ENCODE data around the gene UBR1.
"Not testable (repeated sequence)": the region's sequence is repeated elsewhere in the genome, so short reads cannot be mapped to it uniquely, and the experiment has no call there.

UBR1 gene

DNA sequence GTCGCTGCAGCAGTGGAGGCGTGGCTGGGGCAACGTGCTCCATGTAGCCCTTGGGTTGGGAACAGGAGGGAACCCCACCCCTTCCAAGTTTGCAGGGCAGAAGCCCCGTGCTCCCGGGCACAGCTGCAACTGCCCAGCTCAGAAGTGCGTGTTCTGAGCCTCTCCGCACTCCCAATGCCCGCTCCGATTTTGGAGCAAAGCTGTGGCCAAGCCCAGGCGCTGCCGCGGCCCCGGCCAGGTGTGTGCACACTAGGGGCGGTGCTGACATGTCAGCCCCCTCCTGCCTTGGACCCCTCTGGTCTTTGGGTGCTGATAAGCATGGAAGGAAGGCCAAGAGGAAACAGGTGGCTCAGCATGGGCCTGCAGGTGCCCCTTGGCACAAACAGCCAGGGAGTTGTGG, 97.7 kb downstream of the UBR1 start:
- Mint-ChIP-seq H3K4me1 (ENCODE audit: low read depth in 2 of 2) (no peaks in the 10 kb centered on the region), H3K9me3 (no peaks in the 10 kb centered on the region), H3K4me3 (no peak overlapping the region), H3K27me3 (no peaks in the 10 kb centered on the region), H3K36me3 (ENCODE audit: insufficient read depth) (peaks cover 30% of the 10 kb centered on the region), H3K27ac (no peak overlapping the region)
- DNase-seq (no peak), ATAC-seq (replicated peaks) (no peak)

DNA sequence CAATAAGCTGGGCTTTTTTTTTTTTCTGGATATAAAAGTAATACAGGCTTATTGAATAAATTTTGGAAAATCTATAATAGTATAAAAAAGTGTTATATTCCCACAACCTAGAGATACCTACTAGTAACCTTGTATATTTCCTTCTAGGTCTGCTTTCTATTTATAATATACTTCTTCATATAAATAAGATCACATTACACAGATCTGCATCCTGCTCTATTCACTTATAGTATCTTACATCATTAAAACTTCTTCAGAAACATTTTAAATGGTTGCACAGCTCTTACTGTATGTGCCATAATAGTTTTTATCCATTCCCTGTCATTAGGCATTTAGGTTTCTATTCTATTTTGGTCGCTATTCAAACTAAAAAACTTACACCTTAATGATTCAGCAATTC, 98.3 kb downstream of the UBR1 start:
- no peaks in the 10 kb centered on the region for H3K27me3 Mint-ChIP-seq
- H3K4me3 Mint-ChIP-seq = no peak overlapping the region
- H3K27ac Mint-ChIP-seq = no peak overlapping the region
- H3K9me3 Mint-ChIP-seq = no peaks in the 10 kb centered on the region
- H3K4me1 Mint-ChIP-seq (ENCODE audit: low read depth in 2 of 2) = no peaks in the 10 kb centered on the region
- H3K36me3 Mint-ChIP-seq (ENCODE audit: insufficient read depth) = peaks cover 28% of the 10 kb centered on the region
- DNase-seq (no peak), ATAC-seq (replicated peaks) (no peak)

DNA sequence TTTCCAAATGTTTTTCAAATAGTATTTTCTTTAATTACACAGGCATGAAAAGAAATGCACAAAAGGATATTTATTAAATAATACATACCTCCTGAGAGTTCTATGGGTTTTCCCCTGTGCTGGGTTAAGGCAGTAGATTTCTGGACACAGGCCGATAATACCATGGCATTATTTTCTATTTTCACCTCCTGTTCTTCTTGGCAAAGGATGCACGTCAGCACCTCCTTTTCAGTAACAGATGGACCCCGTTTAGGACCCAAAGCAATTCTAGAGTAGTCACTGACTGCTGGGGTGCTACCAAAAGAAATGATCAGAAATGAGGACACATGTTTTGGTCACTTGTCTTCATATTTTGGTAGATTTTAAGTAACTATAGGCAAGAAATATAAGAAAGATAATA, 98.8 kb downstream of the UBR1 start:
- no peaks in the 10 kb centered on the region for H3K27me3 Mint-ChIP-seq
- ATAC-seq (replicated peaks) = no peak
- H3K4me1 Mint-ChIP-seq (ENCODE audit: low read depth in 2 of 2) = no peaks in the 10 kb centered on the region
- H3K4me3 Mint-ChIP-seq = no peak overlapping the region
- no peaks in the 10 kb centered on the region for H3K9me3 Mint-ChIP-seq
- peaks cover 34% of the 10 kb centered on the region for H3K36me3 Mint-ChIP-seq (ENCODE audit: insufficient read depth)
- no peak for DNase-seq
- no peak overlapping the region for H3K27ac Mint-ChIP-seq

DNA sequence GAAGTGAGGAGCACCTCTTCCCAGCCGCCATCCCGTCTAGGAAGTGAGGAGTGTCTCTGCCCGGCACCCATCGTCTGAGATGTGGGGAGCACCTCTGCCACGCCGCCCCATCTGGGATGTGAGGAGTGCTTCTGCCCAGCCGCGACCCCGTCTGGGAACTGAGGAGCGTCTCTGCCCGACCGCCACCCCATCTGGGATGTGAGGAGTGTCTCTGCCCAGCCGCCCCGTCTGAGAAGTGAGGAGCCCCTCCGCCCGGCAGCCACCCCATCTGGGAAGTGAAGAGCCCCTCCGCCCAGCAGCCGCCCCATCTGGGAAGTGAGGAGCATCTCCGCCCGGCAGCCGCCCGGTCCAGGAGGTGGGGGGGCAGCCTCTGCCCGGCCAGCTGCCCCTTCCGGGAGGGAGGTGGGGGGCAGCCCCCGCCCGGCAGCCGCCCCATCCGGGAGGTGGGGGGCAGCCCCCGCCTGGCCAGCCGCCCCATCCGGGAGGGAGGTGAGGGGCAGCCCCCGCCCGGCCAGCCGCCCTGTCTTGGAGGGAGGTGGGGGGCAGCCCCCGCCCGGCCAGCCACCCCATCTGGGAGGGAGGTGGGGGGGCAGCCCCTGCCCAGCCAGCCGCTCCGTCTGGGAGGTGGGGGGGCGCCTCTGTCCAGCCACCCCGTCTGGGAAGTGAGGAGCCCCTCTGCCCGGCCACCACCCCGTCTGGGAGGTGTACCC, 100.8 kb downstream of the UBR1 start:
- not testable (repeated sequence) for H3K27ac Mint-ChIP-seq; H3K9me3 Mint-ChIP-seq; DNase-seq; H3K4me1 Mint-ChIP-seq (ENCODE audit: low read depth in 2 of 2); ATAC-seq (replicated peaks); H3K4me3 Mint-ChIP-seq; H3K27me3 Mint-ChIP-seq
- peaks cover 20% of the 10 kb centered on the region for H3K36me3 Mint-ChIP-seq (ENCODE audit: insufficient read depth)

DNA sequence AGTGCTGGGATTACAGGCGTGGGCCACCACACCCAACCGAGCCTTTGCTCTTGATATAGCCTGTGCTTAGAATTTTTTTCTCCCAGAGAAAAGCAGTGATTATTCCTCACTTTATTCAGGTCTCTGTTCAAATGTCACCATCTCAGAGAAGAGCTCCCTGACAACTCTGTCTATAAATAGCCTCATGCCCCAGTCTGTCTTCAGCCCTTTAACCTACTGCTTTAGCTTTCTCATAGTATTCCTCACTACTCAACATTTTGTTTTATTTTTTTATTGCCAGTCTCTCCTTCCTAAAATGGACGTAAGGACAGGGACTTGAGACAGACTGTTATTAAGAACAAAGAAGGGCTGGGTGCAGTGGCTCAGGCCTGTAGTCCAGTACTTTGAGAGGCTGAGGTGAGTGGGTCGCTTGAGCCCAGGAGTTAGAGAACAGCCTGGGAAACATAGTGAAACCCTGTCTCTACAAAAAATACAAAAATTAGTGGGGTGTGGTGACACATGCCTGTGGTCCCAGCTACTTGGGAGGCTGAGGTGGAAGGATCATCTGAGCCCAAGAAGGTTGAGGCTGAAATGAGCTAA, 106.5 kb downstream of the UBR1 start:
- H3K36me3 Mint-ChIP-seq (ENCODE audit: insufficient read depth) = peaks cover 38% of the 10 kb centered on the region
- no peaks in the 10 kb centered on the region for H3K4me1 Mint-ChIP-seq (ENCODE audit: low read depth in 2 of 2)
- no peak overlapping the region for H3K4me3 Mint-ChIP-seq
- no peaks in the 10 kb centered on the region for H3K27me3 Mint-ChIP-seq
- ATAC-seq (replicated peaks) = no peak
- no peaks in the 10 kb centered on the region for H3K9me3 Mint-ChIP-seq
- H3K27ac Mint-ChIP-seq = peak overlapping the region; percentile 35 to 66
- no peak for DNase-seq

DNA sequence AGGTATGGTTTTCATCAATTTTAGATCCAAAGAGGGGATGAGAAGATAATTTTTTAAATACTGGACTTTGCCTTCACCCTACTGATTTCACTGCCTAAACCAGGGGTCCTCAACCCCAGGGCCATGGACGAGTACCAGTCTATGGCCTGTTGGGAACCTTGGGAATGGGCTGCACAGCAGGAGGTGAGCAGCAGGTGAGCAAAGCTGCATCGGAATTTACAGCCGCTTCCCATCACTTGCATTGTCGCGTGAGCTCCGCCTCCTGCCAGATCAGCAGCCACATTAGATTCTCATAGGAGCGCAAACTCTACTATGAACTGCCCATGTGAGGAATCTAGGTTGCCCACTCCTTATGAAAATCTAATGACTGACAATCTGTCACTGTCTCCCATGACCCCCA, 109.0 kb downstream of the UBR1 start:
- H3K4me1 Mint-ChIP-seq (ENCODE audit: low read depth in 2 of 2) = no peaks in the 10 kb centered on the region
- H3K27me3 Mint-ChIP-seq = no peaks in the 10 kb centered on the region
- no peaks in the 10 kb centered on the region for H3K9me3 Mint-ChIP-seq
- peaks cover 24% of the 10 kb centered on the region for H3K36me3 Mint-ChIP-seq (ENCODE audit: insufficient read depth)
- no peak for ATAC-seq (replicated peaks)
- DNase-seq = no peak
- H3K4me3 Mint-ChIP-seq = no peak overlapping the region
- no peak overlapping the region for H3K27ac Mint-ChIP-seq

DNA sequence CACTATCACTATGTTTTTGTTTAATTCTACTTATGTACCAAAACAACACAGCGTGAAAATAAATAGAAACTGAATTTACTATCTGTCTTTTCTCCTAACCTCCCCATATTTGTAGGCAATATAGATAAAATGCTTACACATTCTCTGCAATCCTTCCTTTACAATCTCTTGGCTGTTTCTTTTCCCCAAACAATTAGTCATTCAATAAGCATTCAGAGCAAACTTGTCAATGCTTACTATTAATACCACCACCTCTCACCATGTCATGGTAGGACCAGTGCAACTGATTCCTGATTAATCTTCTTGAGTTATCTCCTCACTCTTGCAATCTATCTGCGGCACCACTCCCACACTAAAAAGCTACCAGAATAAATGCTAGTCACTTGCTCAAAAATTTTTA, 111.3 kb downstream of the UBR1 start:
- ATAC-seq (replicated peaks) = no peak
- Mint-ChIP-seq H3K27me3 (no peaks in the 10 kb centered on the region), H3K4me3 (no peak overlapping the region), H3K27ac (no peak overlapping the region), H3K36me3 (ENCODE audit: insufficient read depth) (peaks cover 29% of the 10 kb centered on the region), H3K4me1 (ENCODE audit: low read depth in 2 of 2) (no peaks in the 10 kb centered on the region), H3K9me3 (no peaks in the 10 kb centered on the region)
- DNase-seq = no peak

DNA sequence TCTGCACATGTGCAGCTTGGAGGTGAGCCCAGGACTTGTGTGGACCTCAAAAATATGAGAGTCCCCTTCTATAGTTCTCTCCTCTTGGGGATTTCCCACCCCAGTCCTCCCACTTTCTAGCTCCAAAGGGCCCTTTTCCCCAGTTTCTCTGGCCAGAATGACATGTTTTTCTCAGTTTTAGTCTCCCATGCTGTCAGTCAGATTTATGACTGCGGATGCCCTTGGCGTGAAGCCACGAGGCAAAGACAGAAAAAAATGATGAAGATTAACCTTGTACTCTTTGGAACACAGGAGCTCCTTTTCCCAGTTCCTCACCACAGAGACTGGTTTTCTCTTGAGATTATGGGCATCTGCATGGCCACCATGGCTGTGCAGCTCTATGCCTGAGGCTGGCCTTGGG, 113.2 kb downstream of the UBR1 start:
- no peak for DNase-seq
- no peak for ATAC-seq (replicated peaks)
- H3K4me3 Mint-ChIP-seq = no peak overlapping the region
- no peaks in the 10 kb centered on the region for H3K27me3 Mint-ChIP-seq
- no peaks in the 10 kb centered on the region for H3K4me1 Mint-ChIP-seq (ENCODE audit: low read depth in 2 of 2)
- peak overlapping the region in 1 of 2 donors; percentile 38 for H3K27ac Mint-ChIP-seq
- H3K9me3 Mint-ChIP-seq = no peaks in the 10 kb centered on the region
- peaks cover 28% of the 10 kb centered on the region for H3K36me3 Mint-ChIP-seq (ENCODE audit: insufficient read depth)

DNA sequence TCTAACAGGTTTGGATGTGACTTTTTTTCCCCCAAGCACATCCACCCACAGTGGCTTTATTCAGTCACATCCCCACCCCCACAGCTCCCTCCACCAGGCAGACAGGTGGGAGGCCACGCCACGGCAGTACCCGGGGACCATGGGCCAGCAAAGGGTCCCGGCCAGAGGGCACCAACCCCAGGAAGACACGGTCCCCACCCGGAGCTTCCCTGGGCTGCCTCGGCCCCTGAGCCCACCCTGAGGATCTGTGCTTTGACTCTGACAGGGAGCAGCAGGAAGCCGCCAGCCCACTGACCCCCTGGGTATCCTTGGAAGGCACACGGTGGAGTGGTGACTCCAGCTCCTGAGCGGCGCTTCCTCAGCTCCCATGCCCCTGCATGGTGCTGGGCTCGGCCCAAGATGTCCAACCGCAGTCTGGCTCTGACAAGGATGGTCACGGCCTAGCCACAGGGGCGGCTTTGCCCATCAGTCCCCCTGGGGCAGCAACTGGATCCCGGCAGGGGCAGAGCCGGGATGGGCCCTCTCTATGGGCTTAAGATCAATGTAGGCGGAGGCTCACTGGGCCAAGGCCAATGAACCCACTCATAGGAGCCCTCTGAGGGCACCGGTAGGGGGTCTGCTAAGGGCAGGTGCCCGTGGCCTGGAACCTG, 119.0 kb downstream of the UBR1 start:
- Mint-ChIP-seq H3K4me1 (ENCODE audit: low read depth in 2 of 2) (no peaks in the 10 kb centered on the region), H3K9me3 (no peaks in the 10 kb centered on the region), H3K27me3 (no peaks in the 10 kb centered on the region), H3K27ac (no peak overlapping the region), H3K36me3 (ENCODE audit: insufficient read depth) (peaks cover 42% of the 10 kb centered on the region), H3K4me3 (no peak overlapping the region)
- no peak for ATAC-seq (replicated peaks)
- DNase-seq = no peak

DNA sequence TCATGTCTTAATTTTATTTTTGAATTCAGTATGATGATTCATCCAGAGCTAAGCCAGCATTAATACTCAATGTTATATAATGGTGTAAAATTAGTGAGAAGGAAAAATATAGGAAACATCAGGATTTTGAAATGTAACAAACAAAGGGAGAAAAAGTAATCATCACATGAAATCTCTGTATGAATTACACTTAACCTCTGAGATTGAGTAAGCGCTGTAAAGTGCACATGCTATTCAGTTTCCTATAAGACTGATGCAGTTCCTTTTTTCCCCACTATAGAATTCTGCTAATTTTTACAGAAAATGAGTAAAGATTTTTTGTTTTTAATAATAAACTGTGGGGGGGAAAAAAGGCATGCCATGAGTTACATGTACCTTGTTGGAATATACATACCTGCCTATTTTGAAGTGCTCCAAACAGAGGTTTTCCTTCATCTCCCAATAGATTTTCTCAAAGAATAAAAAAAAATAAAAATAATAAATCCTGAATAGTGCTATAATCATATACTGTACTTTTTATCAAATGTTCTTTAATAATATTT, 121.3 kb downstream of the UBR1 start:
- DNase-seq (no peak), ATAC-seq (replicated peaks) (no peak)
- no peaks in the 10 kb centered on the region for H3K27me3 Mint-ChIP-seq
- H3K4me3 Mint-ChIP-seq = no peak overlapping the region
- H3K9me3 Mint-ChIP-seq = no peaks in the 10 kb centered on the region
- no peak overlapping the region for H3K27ac Mint-ChIP-seq
- no peaks in the 10 kb centered on the region for H3K4me1 Mint-ChIP-seq (ENCODE audit: low read depth in 2 of 2)
- peaks cover 37% of the 10 kb centered on the region for H3K36me3 Mint-ChIP-seq (ENCODE audit: insufficient read depth)

DNA sequence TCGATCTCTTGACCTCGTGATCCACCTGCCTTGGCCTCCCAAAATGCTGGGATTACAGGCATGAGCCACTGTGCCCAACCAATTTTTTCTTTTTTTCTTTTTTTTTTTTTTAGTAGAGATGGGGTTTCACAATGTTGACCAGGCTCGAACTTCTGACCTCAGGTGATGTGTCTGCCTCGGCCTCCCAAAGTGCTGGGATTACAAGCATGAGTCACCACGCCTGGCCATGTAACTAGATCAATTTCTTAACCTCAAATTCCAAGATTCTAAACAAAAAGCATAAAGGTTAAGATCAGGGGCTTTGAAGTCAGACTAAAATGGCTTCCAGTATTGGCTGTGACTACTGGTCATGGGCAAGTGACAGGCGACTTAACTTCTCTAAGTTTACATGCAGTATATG, 126.7 kb downstream of the UBR1 start:
- H3K36me3 Mint-ChIP-seq (ENCODE audit: insufficient read depth) = peaks cover 37% of the 10 kb centered on the region
- not testable (repeated sequence) for ATAC-seq (replicated peaks); H3K27ac Mint-ChIP-seq; H3K27me3 Mint-ChIP-seq; H3K9me3 Mint-ChIP-seq; DNase-seq; H3K4me3 Mint-ChIP-seq; H3K4me1 Mint-ChIP-seq (ENCODE audit: low read depth in 2 of 2)

DNA sequence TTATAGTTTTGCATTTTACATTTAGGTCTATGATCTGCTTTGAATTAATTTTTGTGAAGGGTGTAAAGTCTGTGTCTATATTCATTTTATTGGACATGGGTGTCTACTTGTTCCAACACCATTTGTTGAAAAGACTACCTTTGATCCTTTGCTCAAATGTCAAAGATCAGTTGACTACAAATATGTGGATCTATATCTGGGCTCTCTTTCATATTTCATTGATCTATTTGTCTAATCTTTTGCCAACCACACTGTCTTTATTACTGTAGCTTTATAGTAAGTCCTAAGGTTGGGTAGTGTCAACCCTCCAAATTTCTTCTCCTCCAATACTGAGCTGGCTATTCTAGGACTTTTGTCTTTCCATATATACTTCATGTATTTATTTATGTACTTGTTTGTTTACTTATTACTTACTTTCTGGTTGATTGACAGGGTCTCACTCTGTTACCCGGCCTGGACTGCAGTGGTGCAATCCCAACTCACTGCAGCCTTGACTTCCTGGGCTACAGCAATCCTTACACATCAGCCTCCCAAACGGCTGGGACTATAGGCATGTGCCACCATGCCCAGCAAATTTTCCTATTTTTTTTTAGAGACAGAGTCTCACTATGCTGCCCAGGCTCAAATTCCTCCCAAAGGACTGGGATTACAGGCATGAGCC, 131.5 kb downstream of the UBR1 start:
- ATAC-seq (replicated peaks) (no peak), DNase-seq (no peak)
- Mint-ChIP-seq H3K27ac (peak overlapping the region in 1 of 2 donors; percentile 54), H3K4me3 (no peak overlapping the region), H3K4me1 (ENCODE audit: low read depth in 2 of 2) (no peaks in the 10 kb centered on the region), H3K36me3 (ENCODE audit: insufficient read depth) (peaks cover 58% of the 10 kb centered on the region), H3K9me3 (no peaks in the 10 kb centered on the region), H3K27me3 (no peaks in the 10 kb centered on the region)

DNA sequence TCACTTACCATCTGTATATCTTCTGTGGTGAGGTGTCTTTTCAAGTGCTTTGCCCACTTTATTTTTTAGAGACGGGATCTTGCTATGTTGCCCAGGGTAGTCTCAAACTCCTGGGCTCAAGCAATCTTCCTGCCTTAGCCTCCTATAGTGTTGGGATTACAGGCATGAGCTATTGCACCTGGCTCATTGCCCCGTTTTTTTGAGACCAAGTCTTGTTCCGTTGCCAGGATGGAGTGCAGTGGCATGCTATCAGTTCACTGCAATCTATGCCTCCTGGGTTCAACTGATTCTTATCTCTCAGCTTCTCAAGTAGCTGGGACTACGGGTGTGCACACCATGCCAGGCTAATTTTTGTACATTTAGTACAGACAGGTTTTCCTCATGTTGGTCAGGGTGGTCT, 132.7 kb downstream of the UBR1 start:
- Mint-ChIP-seq H3K27ac (no peak overlapping the region), H3K36me3 (ENCODE audit: insufficient read depth) (peaks cover 57% of the 10 kb centered on the region), H3K4me3 (no peak overlapping the region), H3K27me3 (no peaks in the 10 kb centered on the region), H3K4me1 (ENCODE audit: low read depth in 2 of 2) (no peaks in the 10 kb centered on the region), H3K9me3 (no peaks in the 10 kb centered on the region)
- DNase-seq (no peak), ATAC-seq (replicated peaks) (no peak)
